Measurements from ENCODE around the gene BLOC1S3. TPM values are rescaled to one million over a fixed set of nuclear protein-coding genes. Genes with fewer than 3 reads are reported as not detected.

The BLOC1S3 gene
- total RNA-seq, 2 donors from 2014 or later, result 5.0 to 5.6 TPM

GRCh38 chr19:45205810-45206209 is 27.2 kb downstream of the BLOC1S3 start:
- H3K36me3 ChIP-seq, result no peaks in the 10 kb centered on the region
- H3K27ac ChIP-seq, result no peak overlapping the region
- no peaks in the 10 kb centered on the region for H3K27me3 ChIP-seq
- DNase-seq (ENCODE audit: low spot score), result no peak
- no peaks in the 10 kb centered on the region for H3K4me1 ChIP-seq
- TF ChIP-seq CTCF (IDR thresholded peaks at IDR 0.05), result no peak
- H3K4me3 ChIP-seq, result no peak overlapping the region
- H3K9me3 ChIP-seq, result no peaks in the 10 kb centered on the region

GRCh38 chr19:45206328-45206727 is 27.7 kb downstream of the BLOC1S3 start:
- Histone ChIP-seq H3K27me3 (no peaks in the 10 kb centered on the region), H3K9me3 (no peaks in the 10 kb centered on the region), H3K4me1 (no peaks in the 10 kb centered on the region), H3K4me3 (no peak overlapping the region), H3K36me3 (no peaks in the 10 kb centered on the region), H3K27ac (no peak overlapping the region)
- no peak for DNase-seq (ENCODE audit: low spot score)
- no peak for TF ChIP-seq CTCF (IDR thresholded peaks at IDR 0.05)

- H3K4me3 ChIP-seq, result no peak overlapping the region
- no peaks in the 10 kb centered on the region for H3K36me3 ChIP-seq
- H3K9me3 ChIP-seq, result no peaks in the 10 kb centered on the region
- TF ChIP-seq CTCF (IDR thresholded peaks at IDR 0.05), result no peak
- peaks cover 0 to 15% of the 10 kb centered on the region in 2 donors for H3K4me1 ChIP-seq
- peak overlapping the region; percentile 5 to 36 for H3K27ac ChIP-seq
- DNase-seq (ENCODE audit: low spot score), result peak; percentile 58
- H3K27me3 ChIP-seq, result peaks cover 4 to 7% of the 10 kb centered on the region in 2 donors
These were observed 33.3 kb downstream of the BLOC1S3 start for GRCh38 chr19:45211751-45212381.

- peaks cover 0 to 27% of the 10 kb centered on the region in 2 donors for H3K4me1 ChIP-seq
- peak overlapping the region; percentile 4 to 25 for H3K27ac ChIP-seq
These were observed 34.4 kb downstream of the BLOC1S3 start for GRCh38 chr19:45213031-45213430.

GRCh38 chr19:45215391-45216191 is 37.0 kb downstream of the BLOC1S3 start:
- DNase-seq (ENCODE audit: low spot score), result no peak
- H3K36me3 ChIP-seq, result no peaks in the 10 kb centered on the region
- no peak overlapping the region for H3K27ac ChIP-seq
- no peak overlapping the region for H3K4me3 ChIP-seq
- peaks cover 0 to 27% of the 10 kb centered on the region in 2 donors for H3K4me1 ChIP-seq
- H3K9me3 ChIP-seq, result no peaks in the 10 kb centered on the region
- no peak for TF ChIP-seq CTCF (IDR thresholded peaks at IDR 0.05)
- peaks cover 4 to 7% of the 10 kb centered on the region in 2 donors for H3K27me3 ChIP-seq

More at GRCh38 chr19:45213031-45213430, 34.4 kb downstream of the BLOC1S3 start:
- no peak for DNase-seq (ENCODE audit: low spot score)
- Histone ChIP-seq H3K4me3 (no peak overlapping the region), H3K27me3 (peaks cover 4 to 7% of the 10 kb centered on the region in 2 donors), H3K36me3 (no peaks in the 10 kb centered on the region), H3K9me3 (no peaks in the 10 kb centered on the region)
- TF ChIP-seq CTCF (IDR thresholded peaks at IDR 0.05), result no peak
